Lung microvascular endothelial cell (primary cell): ENCODE results near the gene PPP2R3C. TPM values are rescaled to one million over a fixed set of nuclear protein-coding genes. Genes with fewer than 3 reads are reported as not detected.
"Not testable (repeated sequence)": the region's sequence is repeated elsewhere in the genome, so short reads cannot be mapped to it uniquely, and the experiment has no call there.

Experiments
- DNase-seq, 2 donors: peaks; one replicate each; pipeline versions ENCODE4 v3.0.0 to v3.0.0-alpha.2; 2010; ENCODE audit warnings: low read depth in 2 of 2
- total RNA-seq: library from RNA; depleted of rRNA; stranded (reverse); fragments of >200 nt; gene quantifications from 2 replicates; pipeline ENCODE4 v1.2.1, GENCODE V29; 2014

PPP2R3C gene
- total RNA-seq, 1 donor from 2014 or later = 43.7 TPM

DNA sequence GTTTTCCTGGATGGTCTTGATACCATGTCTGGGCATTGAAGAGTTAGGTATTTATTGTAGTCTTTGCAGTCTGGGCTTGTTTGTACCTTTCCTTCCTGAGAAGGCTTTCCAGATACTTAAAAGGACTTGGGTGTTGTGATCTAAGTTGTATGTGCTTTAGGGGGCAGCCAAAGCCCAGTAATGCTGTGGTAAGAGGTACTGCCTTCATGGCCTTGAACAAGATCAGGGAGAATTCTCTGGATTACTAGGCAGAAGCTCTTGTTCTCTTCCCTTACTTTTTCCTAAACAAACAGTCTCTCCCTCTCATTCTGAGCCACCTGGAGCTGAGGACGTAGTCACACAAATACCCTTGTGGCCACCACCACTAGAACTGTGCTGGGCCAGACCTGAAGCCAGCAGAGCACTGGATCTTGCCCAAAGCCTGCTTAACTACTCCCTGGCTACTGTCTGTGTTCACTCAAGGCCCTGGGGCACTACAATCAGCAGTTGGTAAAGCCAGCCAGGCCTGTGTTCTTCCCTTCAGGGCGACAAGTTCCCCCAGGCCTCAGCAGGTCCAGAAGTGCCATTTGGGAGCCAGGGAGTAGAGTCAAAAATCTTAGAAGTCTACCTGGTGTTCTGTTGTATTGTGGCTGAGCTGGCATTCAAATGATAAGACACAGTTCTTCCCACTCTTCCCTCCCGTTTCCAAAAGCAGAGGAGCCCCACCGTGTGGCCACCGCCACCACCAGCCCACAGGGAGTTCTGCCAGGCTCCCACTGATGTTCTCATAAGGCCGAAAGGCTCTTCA is 11.9 kb upstream of the PPP2R3C start:
- DNase-seq = peak in 1 of 2 donors; percentile 37

DNA sequence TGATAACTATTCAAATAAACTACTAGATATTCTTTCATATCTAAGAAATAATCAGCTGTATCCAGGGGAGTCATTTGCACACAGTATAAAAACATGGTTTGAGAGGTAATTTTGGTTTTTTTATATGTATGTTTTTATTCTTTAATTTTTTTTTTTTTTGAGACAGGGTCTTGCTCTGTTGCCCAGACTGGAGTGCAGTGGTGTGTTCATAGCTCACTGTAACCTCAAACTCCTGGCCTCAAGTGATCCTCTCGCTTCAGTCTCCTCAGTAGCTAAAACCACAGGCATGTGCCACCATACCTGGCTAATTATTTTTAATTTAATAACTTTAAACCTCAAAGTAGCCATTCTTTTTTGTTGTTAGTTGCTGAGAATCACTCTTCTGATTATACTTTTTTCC is 2.3 kb upstream of the PPP2R3C start:
- no peak for DNase-seq

DNA sequence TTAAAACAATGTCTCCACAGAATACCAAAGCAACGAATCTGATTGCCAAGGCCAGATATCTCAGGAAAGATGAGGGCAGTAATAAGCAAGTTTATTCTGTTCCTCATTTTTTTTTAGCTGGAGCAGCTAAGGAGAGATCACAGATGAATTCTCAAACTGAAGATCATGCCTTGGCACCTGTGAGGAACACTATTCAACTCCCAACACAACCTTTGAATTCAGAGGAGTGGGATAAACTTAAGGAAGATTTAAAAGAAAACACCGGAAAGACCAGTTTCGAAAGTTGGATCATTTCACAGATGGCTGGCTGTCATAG is 1.6 kb upstream of the PPP2R3C start:
- peak in 1 of 2 donors; percentile 1 for DNase-seq

DNA sequence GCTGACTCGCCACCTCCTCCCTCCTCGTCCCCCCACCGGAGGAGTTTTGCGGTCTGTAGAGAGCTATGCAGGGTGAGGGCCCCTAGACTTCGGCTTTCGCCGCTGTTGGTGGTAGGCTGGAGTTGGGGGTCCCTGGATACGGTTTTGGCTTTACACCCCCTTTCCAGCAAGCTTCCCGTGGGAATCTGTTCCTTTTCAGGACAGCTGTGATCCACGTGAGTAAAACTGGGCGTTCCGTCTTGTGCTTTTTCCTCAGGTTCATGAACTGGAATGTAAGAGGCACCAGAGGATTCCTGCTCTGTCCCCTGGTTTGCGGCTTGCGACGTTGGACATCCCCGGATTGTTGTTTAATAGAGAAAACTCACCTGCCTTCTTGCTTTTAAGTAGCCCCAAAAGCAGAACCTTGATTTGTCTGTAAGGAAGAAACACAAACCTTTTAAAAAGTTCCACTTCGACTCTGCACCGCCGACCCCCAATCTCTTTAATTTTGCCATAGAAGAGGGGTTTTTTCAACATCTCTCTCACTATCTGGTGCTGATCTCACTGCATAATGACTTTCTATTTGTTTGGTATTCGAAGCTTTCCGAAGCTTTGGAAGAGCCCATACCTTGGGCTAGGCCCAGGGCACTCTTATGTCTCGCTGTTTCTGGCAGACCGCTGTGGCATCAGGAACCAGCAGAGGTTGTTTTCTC is 1.1 kb upstream of the PPP2R3C start:
- DNase-seq = peak; percentile 25 to 65

DNA sequence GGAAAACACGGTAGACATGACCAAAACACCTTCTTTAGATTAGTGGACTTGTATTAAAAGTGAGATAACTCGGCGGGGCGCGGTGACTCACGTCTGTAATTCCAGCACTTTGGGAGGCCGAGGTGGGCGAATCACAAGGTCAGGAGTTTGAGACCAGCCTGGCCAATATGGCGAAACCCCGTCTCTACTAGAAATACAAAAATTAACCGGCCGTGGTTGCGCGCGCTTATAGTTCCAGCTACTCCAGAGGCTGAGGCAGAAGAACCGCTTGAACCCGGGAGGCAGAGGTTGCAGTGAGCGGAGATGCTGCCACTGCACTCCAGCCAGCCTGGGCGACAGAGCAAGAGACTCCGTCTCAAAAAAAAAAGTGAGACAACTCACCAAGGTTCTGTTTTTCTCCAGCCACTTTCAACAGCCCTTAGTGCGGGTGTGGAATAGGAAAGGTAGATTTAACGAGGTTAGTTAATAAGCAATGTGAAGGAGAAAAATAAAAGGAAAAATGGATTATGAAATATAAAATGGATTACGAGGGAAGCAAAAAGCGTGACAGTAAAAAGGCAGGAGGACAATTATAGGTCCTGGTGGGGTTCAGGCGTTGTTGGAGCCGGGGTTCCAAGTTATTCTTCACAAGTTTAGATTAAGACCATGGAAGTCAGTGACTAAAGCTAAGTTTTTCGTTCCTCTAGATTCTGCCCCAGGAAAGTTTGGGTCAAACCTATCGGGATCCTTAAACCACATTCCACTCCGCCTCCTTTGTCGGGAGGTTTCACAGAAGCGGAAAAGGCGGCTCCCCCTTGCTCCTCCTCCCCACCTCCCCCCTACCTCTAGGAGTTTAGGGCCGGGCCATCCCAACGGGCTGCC is 534 bp downstream of the PPP2R3C start:
- peak; percentile 3 to 28 for DNase-seq

DNA sequence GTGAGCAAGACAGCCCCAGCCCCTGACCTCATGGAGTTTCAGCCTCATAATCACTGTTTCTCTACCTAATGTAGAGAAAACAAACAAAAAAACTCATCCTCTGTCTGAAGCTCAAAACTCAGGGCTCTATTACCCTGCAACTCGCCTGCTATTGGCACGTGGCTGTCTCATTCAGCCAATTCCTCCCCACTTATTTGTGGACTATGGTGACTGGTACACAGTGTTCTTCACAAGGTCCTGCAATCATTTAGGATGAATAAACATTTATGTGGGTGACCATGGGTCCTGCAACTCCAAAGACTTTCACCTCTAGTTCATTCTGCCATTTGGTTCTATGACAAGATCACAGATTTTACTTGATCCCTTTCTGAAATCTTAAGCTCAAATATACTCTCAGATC is 4.7 kb downstream of the PPP2R3C start:
- DNase-seq = no peak

DNA sequence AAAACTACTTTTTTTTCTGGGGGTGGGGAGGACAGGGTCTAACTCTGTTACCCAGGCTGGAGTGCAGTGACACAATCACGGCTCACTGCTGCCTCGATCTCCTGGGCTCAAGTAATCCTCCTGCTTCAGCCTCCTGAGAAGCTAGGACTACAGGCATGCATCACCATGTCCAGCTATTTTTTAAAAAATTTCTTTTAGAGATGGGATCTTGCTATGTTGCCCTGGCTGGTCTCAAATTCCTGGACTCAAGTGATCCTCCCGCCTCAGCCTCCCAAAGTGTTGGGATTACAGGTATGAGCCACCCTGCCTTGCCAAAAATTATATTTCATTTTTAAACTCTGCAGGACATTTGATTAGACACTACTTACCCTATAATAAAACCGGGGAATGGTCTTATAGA is 5.5 kb downstream of the PPP2R3C start:
- DNase-seq = no peak

DNA sequence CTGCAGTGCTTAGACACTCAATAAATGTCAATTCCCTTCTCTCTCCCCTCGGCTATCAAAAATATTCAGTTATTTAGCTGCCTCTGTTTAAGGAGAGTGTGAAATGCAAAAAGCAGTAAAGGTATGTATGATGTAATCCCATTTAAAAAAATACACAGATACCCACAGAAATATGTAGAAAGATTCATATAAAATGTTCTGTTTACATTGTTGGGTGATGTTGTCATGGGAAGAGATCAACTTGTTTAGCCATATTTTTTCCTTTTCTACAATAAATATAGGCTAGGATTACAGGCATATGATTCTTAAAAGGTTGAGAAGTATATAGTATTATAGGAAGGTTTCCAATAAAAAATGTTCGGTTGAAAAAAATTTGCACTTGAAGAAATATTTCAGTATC is 7.8 kb downstream of the PPP2R3C start:
- DNase-seq = no peak

DNA sequence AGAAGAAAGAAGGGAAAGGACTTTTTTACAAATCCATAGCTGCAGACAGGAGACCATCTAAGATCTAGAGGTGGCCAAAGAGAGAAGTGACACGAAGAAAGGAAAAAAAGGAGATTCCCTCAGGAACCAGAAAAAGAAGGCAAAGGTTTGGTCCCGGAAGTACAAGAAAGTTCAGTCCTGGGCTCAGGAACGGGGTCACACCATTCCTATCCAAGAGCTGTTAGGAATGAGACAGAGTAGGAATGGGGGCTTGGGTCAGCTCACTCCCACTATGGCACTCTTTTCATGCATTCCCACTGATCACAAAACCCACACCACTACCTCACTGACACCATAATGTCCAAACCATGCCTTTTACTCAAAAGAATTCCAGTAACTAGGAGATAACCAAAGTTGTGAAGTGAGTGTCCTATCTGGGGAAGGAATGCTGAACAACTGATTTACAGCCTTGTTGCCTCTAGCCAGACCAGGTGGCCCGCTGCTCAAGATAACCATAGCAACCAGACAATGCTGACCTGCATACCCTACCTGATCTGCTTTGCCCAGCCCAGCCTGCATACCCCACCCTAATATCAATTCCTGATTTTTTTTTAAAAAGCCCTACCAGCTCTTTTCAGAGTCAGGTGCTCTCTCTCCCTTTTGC is 8.4 kb downstream of the PPP2R3C start:
- DNase-seq = no peak

DNA sequence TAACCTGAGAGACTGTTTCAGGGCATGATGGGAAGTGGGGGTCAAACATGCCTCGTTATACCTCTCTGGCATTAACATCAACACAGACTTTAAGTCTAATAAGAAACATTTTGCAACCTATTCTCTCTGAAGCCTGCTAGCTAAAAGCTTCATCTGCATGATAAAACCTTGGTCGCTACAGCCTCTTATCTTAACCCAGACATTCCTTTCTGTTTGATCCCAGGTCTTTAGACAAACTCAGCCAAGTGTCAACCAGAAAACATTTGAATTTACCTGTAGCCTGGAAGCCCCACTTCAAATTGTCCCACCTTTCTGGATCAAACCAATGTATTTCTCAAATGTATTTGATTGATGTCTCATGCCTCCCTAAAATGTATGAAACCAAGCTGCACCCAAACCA is 9.1 kb downstream of the PPP2R3C start:
- DNase-seq = no peak

DNA sequence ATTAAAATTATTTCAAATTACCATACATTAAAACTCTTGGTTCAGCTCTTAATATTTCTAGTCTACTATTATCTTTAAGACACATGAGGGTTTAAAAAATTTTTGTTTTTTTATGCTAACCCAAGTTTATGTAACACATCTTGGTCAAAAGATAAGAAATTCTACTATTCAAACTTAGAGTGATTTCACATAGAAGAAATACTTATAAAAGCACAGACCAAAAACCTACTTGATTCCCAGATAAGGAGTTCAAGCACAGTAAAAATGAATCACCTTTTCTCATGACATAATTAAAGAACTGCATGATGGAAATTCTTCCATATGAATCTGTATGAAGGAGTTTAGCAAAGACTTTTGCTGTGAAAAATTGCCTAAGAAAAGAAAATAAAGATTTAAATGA is 13.9 kb downstream of the PPP2R3C start:
- DNase-seq = no peak

DNA sequence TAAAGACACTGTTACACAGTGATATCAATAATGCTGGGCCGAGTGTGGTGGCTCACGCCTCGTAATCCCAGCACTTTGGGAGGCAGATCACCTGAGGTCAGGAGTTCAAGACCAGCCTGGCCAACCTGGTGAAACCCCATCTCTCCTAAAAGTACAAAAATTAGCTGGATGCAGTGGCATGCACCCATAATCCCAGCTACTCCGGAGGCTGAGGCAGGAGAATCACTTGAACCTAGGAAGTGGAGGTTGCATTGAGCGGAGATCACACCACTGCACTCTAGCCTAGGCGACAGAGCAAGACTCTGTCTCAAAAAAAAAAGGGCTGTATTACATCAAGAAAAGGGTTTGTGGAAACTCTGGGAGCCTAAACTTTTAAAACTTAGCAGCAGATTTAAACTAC is 27.1 kb downstream of the PPP2R3C start:
- not testable (repeated sequence) for DNase-seq

DNA sequence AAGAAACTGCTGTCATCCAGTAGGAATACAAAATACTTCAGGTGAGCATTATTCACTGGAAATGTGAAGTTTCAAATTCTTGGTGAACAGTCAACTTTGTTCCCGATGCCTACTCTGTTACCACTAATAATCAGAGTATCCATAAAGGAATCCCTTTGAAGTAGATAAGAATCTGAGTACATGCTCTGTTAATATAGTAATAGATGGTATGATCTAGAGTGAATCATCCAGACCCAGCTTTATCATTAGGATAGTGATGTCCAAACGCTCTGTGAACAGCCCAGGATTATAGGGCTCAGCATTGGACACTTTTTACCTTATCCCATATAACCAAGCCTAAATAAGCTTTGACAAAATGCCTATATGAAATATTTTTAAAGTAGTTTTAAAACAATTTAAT is 33.3 kb downstream of the PPP2R3C start:
- no peak for DNase-seq

DNA sequence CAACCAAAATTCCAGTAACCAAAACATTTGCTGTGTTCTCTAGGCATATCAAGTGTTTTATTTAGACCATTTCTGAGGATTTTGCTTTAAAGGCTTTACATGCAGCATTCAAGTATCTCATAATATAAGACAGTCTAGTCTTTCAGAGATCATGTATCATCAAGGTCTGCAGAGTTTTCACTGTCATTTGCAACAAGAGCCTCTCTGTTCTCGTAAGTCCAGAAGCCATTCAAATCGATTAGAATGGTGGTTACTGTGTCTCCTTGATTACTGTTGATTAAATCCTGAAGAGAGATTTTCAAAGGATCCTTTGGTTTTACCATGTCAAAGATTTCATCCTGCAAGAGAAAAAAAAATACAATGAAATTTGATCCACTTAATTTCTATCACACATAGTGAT is 36.3 kb downstream of the PPP2R3C start:
- DNase-seq = no peak

DNA sequence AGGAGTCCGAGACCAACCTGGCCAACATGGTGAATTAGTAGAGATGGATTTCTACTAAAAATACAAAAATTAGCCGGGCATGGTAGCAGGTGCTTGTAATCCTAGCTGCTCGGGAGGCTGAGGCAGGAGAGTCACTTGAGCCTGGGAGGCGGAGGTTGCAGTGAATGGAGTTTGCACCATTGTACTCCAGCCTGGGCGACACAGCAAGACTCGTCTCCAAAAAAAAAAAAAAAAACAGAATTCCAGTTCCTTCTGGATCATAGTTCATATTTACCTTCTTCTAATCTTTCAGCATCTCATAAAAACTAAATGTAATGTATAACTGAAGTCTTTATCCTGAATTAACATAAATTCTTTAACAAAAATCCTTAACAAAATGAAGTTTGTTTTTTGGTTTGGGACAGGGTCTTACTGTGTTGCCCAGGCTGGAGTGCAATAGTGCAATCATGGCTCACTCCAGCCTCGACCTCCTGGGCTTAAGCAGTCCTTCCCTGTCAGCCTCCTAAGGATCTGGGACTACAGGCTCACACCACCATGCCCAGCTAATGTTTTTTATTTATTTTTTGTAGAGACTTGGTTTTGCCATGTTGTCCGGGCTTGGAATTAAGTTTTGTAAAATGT is 38.1 kb downstream of the PPP2R3C start:
- no peak for DNase-seq

DNA sequence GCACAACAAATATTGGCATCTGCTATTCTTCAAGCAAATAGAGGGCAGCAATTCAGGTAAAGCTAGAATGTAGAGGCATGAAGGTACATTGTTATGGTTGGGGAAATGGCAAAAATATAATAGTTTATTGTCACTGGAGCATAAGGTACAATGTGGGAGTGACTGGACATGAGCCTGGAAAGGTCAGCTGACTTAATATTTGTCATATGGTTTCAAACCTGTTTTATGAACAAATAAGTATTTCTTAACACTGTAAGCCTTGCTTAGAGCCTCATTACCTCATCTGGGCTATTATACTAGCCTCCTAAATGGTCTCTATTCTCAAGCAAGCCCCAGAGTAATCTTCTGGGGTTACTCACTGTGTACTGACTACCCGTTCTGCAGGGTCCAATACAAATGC is 42.0 kb downstream of the PPP2R3C start:
- DNase-seq = no peak

DNA sequence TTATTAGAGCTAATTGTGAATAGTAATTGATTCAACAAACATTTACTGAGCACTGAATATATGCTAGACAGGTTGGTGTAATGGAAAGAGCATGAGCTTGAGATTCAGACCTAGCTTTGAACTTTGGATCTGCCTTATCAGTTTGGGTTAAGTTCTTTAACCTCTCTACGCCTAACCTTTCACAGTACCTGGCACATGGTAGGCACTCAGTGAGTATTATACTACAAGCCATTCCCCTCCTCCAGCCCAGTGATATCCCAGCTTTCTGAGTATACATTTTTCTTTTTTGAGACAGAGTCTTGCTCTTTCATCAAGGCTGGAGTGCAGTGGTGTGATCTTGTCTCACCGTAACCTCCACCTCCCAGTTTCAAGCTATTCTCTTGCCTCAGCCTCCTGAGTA is 43.7 kb downstream of the PPP2R3C start:
- no peak for DNase-seq

DNA sequence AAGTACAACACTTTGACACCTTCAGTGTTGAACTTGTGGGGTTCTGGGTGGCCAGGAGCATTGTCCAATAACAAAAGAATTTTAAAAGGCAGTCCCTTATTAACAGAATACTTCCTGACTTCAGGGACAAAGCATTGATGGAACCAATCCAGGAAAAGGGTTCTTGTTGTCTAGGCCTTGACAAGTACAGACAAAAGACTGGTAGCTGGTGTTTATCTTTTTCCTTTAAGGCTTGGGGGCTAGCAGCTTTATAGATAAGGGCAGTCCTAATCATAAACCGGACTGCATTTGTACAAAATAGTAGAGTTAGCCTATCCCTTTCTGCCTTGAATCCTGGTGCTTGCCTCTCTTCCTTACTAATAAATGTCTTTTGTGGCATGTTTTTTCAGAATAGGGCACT is 48.3 kb downstream of the PPP2R3C start:
- DNase-seq = peak in 1 of 2 donors; percentile 33

DNA sequence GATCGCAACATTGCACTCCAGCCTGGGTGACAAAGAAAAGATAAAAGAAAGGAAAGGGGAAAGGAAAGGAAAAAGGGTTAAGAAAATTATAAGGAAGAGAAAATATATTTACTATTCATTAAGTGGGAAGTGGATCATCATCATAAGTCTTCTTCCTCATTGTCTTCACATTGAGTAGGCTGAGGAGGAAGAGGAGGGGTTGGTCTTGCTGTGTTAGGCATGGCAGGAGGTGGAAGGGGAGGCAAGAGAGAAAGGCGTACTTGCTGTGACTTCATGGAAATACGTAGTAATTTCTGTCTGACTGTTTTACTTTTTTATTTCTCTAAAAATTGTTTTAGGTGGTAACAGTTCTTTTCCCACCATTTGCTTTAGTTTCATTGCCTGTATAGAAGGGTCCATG is 49.6 kb downstream of the PPP2R3C start:
- DNase-seq = no peak

DNA sequence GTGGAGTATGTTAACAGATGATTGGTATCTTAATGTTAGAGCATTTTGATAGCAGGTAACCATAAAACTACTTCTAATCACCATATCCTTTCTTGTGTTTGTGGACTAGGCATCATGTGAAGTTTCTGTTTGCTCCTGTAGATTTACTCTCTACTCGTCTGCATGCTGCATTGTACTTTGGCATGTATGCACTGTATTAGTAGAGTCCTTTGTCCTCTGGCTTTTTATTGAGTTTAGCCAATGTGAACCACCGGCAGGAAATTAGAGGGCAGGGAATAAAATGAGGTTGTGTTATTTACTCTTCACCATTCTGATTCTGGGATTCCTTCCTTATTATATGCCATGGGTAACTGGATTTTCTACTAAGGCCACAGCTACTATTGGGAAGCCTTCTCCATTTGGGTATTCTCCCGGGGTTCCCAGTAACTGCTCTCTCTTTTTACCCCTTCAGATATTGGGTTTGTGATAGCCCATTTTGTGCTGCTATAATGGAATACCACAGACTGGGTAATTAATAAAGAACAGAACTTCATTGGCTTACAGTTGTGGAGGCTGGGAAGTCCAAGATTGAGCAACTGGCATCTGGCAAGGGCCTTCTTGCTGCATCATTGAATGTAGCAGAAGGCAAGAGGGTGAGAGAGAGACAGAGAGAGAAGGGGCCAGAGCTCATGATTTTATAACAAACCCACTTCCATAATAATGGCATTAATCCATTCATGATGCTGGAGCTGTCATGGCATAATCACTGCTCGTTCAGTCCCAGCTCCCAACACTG is 53.4 kb downstream of the PPP2R3C start:
- no peak for DNase-seq

DNA sequence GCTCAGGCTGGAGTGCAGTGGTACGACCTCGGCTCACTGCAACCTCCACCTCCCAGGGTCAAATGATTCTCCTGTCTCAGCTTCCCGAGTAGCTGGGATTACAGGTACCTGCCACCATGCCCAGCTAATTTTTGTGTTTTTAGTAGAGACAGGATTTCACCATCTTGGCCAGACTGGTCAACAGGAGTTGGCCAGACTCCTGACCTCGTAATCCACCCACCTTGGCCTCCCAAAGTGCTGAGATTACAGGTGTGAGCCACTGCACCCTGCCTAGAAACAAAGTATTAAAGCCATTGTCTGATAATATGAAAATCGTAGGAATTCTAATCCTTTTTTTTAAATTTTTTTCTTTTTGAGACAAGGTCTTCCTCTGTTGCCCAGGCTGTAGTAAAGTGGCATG is 56.1 kb downstream of the PPP2R3C start:
- DNase-seq = not testable (repeated sequence)
